GM19025 (cell line): ENCODE data around the gene IKBKG.
"Not testable (repeated sequence)": the region's sequence is repeated elsewhere in the genome, so short reads cannot be mapped to it uniquely, and the experiment has no call there.

ENCODE experiments used
- ATAC-seq: cut with Tn5 transposase; IDR thresholded peaks from one replicate; pipeline ENCODE4 v1.9.1; 2021; ENCODE audit warnings: mild to moderate bottlenecking, low read depth, moderate library complexity; ENCODE audit not compliant: unreplicated experiment

Gene IKBKG, protein sequence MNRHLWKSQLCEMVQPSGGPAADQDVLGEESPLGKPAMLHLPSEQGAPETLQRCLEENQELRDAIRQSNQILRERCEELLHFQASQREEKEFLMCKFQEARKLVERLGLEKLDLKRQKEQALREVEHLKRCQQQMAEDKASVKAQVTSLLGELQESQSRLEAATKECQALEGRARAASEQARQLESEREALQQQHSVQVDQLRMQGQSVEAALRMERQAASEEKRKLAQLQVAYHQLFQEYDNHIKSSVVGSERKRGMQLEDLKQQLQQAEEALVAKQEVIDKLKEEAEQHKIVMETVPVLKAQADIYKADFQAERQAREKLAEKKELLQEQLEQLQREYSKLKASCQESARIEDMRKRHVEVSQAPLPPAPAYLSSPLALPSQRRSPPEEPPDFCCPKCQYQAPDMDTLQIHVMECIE

DNA sequence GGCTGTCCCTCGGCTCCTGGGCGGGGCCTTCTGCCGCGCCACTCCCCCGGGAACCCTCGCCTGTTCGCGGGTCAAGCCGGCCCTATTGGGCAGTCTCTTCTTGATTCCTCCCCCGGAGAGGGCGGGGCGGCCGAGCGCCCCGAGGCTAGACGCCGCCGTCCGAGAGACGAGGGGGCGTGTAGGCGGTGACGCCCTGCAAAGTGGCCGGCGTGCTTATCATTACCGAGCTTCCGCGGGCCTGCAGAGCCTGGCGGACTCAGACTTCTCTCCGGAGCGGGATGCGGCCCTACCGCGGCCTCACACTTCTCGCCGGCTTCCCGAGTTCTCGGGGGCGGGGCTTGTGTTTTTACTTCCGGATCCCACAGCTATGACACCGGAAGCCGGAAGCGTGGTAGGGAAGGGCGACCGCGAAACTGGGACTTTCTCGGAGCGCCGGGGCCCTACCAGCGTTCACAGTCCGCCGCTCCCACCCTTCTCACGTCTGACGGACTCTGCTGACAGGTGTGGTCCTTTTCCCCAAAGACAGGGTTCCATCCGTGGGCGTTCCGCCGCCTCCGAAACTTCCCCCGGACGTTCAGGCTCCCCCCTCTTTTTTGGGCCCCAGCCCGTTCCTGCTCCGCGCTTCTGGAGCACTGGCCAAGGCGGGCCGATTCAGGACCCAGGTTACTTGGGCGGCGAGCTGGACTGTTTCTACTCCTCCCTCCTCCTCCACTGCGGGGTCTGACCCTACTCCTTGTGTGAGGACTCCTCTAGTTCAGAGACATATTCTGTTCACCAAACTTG lies at the start of gene IKBKG:
TSS of gene IKBKG (plus strand) at position 376 of the 783 bp plus-strand sequence. CDS start 4,383 bp downstream, outside the sequence.
- ATAC-seq, result peak; percentile 84

DNA sequence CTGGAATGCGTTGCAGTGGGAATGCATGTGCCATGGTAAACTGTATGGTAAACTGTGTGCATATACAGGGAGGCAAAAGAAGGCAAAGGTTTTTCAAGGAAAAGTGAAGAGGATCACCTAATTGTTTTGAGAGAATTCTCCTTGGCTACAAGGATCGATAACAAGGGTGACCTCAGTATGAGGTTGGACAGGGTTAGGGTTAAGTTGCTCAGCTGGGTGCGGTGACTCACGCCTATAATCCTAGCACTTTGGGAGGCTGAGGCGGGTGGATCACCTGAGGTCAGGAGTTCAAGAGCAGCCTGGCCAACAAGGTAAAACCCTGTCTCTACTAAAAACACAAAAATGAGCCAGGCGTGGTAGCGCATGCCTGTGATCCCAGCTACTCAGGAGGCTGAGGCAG lies 46.0 kb upstream of the IKBKG start:
- ATAC-seq, result not testable (repeated sequence)

DNA sequence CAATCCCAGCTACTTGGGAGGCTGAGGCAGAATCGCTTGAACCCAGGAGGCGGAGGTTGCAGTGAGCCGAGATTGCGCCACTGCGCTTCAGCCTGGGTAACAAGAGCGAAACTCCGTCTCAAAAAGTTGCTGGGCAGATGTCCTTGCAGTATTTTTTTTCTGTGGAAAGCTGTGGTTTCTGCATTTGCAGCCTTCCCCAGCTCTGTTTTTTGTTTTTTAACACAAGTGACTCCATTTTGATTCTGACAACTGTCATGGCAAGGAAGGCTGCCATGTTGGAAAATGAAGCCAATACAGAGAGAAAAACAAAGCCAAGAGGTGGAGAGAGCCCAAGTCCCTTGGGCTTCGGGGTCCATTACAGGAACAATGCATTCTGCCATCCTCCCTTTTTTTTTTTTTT lies 45.3 kb upstream of the IKBKG start:
- ATAC-seq, result no peak

DNA sequence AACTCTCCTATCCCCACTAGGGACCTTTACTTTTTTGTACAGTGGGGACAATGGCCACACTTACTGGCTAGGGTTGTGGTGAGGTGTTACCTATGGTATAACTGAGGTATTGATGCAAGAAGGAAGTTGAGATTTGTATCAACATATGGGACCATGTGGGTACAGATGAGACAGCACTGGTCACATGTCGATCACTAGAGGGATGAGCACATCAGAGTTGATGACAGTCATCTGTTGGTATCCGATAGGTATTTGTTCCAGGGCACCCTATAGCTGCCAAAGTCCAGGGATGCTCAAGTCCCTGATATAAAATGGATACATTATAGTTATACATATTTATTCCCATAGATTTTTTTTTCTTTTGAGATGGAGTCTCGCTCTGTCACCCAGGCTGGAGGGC lies 44.4 kb upstream of the IKBKG start:
- no peak for ATAC-seq

DNA sequence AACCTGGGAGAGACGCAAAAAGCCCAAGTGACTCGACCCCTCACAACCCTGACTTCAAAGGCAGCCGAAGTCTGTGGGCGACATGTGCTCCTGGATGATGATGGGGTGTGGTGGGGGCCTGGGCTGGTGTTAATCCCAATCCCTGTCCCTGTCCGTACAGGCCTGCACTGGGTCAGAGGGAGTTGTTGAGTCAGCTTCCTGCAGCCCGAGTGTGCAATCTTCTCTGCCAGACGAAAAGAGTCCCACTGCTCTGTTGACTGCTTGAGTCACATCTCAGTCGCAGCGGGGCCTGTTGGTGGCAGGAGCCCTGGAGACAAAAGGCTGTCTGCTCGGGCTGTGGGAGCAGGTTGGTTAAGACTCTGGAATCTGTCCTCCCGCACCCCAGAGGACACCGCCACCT lies 41.7 kb upstream of the IKBKG start:
- no peak for ATAC-seq

DNA sequence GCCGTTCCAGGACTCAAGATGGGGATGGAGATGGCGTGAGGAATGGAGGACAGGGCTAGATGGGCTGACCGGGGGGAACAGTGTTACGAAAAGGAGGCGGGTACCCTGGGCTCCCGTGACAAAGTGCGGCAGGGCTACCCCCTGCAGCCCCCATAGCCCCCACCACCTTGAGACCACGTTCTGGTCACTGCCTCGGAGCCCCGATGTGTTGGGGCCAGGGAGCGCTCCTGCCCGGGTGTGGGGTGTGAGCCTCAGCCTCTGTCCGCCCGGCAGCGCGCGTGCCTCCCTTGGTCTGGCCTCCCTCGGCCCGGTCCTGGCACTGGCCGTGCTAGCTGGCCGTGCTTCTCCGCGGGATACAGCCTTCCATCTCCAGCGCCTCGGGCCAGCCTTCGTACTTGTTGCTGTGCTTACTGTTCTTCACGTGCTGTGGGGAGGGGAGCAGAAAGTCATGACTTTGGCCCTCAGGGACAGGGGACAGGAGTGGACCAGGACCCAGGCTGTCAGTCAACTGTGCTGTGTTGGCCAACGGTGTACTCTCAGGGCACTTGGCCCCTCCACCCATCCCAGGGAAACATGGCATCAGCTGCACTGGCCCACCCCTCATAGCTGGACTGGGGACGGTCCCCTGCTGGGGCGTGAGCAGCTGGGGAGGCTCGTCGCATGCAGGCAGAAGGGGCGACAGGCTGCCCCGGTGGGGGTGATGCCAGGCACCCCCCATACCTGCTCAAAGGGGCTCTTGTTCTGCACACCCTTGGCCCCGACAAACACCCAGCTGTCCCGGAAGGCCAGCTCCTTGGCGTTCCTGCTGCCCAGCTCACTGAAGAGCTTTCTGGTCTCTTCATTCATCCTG lies 40.7 kb upstream of the IKBKG start:
- ATAC-seq, result no peak

DNA sequence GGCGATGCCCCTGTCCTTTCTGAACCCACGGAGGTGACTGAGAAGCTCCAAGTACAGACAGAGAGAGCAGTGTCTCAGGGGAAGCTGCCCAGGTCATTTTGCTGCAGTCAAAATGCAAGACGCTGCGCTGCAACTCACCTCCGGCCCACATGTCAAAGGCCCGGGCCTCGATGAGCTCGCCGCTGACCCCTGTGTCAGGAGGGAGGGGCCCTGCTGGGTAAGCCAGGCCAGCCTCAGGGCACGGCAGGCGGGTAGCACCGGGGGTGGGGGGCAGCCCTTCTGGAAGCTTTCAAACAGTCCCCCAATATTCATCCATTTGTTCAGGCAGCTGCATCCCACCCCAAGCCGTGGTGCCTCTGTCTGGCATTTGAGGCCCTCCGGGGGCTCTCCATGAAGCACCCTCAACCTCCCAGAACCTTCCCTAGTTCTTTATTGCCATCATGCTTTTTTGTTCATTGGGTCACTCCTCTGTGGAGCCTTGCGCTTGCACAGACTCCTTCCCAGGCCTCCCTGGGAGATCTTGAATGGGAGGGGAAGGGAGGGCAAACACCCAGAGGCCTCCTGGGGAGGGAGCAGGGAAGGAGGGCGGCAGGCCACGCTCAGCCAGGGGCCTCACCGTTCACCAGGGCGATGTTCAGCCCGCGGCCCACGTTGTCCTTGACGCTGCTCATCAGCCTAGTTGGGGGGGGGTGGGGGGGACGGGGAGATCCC lies 39.6 kb upstream of the IKBKG start:
- ATAC-seq, result no peak

DNA sequence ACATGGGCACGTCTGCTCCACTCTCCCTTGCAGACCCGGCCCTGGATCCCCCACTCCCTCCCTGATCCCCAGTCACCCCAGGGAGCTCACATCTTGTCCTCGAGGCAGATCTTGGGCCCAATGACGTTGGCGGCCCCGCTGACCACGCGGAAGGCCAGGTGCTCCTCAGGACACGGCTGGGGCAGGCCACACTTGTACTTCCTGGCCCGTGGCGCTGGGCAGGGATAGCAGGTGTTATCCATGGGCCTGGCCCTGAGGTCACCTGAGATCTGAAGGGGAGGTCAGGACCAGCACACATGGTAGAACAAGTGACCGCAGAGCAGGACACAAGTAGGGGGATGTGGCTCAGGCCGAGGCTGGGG lies 39.1 kb upstream of the IKBKG start:
- no peak for ATAC-seq

DNA sequence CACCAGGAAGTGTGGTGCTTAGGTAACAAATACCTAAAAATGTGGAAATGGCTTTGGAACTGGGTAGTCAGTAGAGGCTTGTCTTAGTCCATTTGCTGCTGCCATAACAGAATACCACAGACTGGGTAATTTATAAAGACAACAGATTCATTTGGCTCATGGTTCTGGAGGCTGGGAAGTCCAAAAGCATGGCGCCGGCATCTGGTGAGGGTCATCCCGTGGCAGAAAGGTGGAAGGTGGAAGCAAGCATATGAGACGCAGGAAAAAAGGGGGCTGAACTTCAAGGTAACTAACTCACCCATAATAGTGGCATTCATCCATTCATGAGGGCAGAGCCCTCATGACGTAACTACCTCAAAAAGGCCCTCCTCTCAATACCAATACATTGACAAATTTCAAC lies 38.0 kb upstream of the IKBKG start:
- ATAC-seq, result no peak

DNA sequence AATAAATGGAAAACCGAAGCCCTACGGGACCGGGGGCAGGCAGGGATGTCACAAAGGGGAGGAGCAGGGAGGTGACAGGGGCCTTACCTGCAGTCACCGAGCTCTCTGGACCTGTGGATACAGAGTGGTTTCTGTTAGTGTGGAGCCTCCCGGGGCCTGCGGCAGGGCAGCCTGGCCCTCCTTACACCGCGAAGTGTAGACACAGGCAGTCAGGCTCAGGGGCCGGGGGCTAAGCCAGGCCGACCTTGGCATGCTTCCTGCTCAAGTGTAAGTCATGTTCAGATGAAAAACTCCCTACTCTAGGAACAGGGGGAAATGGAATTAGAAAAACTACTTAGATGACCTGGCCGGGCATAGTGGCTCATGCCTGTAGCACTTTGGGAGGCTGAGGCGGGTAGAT lies 35.7 kb upstream of the IKBKG start:
- no peak for ATAC-seq

DNA sequence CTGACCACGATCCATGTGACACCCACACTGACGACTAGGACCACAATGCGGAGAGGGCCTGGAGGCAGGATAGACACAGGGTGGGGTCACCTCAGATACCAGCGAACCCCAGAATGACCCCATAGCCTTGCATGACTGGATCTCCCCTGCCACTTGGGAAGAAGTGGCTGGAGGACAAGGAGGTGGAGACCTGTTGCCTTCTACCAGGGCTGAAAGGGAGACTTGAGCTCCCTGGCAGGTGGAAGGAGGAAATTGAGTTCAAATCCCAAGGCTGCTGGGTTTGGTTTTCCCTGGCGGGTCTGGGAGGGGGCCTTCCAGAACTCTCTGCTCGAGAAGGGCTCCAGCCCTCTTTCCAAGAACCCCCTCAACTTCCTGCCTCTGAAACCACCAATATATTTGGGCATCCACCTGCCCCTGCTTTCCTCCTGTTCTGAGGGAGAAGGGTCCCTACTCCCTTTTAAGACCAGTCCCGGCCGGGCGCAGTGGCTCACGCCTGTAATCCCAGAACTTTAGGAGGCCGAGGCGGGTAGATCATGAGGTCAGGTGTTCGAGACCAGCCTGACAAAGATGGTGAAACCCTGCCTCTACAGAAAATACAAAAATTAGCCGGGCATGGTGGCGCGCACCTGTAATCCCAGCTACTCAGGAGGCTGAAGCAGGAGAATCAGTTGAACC lies 34.4 kb upstream of the IKBKG start:
- no peak for ATAC-seq

DNA sequence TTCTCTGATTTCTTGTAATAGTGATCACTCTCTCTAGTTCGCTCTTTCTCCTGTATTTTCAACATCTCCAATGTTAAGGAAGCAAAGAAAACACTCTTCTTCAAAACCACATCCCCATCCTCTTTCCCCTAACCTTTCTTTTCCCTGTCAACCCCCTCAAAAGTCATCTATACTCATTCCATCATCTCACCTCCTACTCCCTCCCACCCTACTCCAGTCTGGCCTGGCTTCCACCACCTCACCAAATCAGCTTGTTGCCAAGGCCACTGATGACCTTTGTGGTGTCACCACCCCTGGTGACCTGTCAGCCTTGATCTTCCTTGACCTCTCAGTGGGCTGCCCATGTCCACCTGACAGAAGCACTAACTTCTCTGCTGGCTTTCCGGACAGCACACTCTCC lies 33.7 kb upstream of the IKBKG start:
- ATAC-seq, result no peak

DNA sequence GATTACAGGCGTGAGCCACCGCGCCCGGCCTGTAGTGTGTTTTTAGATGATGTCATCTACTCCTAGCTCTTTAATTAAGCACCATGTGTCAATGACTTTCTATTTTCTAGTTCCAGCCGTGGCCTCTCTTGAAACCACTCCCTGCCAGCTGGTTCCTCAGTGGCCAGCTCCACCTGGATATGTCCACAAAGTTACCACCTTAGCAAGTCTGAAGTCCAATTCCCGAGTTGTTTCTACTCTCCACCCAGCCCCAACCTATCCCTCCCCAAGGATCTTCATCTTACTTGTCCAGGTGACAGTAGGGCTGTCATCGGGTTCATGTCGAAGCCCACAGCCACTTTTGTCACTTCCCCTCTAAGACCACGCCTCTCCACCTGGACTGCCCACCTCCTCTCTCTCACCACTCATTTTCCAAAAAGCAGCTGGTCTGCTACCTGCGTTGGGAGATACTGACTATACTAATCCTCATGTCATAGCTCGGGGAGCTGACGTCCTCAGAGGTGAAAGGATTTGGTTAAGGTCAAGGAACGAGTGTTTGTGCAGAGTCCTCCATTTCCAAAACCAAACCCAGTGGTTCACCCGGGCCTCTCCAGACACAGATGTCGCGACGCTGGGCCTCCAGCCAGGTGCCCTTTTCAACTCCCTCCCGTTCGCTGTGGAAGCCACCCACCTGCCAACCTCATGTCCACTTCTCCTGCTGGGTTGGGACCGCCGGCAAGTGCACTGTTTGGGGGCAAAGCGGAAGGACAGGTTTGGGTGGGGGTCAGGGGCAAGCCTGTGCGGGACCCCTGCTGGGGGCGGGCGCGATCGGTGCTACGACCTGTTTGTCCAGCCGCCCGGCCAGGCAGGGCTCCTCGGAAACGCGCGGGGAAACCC lies 32.1 kb upstream of the IKBKG start:
- no peak for ATAC-seq

DNA sequence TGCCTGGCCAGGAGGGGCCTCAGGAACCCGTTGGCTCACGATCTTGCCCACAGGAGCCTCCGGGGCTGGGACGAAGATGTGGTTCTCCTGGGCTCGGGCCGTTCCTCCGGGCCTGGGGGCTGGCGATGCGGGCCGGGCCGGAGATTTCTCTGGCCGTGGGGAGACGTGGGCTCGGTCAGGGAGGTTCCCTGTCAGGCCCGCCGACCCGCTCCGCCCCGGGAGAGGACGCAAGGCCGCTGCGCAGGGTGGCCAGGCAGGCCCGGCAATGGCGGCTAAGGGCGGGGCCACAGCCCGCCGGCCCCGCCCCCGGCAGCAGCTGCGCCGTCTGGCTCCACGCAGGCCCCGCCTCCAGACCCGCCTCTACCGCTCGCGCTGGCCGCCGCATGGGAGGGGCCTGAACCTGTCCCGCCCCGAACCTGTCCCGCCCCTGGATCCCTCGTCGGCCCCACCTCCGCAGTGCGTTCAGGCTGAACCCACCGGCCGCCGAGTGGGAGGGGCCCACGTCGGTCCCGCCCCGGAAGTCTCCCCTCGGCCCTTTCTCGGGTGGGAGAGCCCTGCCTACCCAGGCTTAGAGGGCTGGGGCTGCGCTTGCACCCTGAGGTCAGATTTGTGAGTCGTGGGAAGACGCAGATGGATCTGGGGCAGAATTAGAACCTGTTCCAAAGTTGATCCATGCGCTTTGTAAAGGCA lies 31.3 kb upstream of the IKBKG start, which contains the start of gene FAM3A:
TSS of gene FAM3A (minus strand) at position 267 of the 690 bp plus-strand sequence. CDS start 460 bp downstream, outside the sequence.
- peak; percentile 95 for ATAC-seq

DNA sequence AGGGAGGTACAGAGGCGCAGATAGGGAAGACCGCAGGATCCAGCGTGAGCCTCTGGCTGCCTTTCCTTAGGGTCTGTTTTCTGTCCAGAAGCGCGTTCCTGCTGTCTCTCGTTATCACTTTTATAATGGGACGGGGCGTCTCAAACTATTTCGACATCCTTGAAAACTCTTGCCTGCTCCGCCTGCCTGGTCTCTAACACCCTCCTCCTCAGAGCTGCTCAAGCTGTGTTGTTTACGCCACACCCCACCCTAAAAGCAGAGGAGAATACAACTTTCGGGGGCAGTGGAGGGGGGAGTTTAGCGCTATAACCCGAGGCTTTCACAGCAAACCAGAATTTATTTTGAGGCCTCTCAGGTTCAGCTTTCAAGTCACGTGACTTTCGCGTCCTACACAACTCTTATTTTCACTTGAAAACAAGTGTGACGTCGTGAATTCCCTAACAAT lies 30.7 kb upstream of the IKBKG start:
- ATAC-seq, result no peak

DNA sequence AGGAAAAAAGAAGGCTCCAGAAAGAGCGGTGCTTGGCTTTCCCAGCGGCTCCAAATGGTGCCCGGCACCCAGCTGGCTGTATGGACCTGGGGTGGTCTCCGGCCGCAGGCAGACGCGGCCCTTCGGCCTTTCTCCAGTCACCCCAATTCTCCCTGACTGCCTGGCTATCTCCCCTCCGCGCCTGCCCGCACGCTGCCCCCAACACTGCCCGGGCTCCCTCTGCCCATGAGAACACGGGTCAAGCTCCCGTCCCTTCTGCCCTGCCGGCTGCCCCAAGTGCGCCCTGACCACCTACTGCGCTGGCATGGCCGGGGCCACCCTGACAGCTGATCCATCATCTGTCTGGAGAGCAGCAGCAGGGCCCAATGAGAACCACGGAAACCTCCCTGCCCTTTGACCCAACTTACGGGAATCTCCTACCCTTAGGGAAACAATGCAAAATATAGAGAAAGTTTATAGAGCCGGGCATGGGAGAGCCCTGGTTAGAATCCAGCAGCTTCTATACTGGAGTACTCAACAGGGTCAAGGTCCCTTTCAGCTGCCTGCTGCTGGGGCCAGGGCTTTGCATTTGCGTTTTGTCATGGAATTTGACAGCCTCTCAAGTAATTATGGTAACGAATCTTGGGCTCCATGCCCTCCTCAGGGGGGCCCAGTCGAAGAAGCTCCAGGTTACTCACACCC lies 30.2 kb upstream of the IKBKG start:
- no peak for ATAC-seq

DNA sequence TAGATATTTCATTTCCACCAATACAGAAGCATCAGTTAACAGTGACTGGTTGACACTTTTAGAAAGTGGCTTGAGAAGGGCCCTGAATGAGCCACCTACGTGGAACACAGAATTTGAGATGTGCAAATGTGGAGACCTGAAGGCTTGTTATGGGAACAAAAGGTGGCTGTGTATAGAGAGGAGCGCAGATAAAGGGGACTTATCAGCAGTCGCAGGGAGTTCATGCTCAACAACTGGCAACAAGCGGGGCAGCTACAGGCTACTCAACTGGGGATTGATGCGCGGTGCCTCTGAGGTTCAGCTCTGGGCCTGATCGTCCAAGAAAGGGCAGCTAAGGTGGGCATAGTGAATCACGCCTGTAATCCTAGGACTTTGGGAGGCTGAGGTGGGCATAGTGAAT lies 28.0 kb upstream of the IKBKG start:
- ATAC-seq, result no peak
